GM12874 (cell line): ENCODE data around the gene TSC22D1.

ENCODE experiments used
- TF ChIP-seq, protein P1 (sequence below): IDR thresholded peaks from 2 replicates; pipeline ENCODE4 v1.5.1; 2011; ENCODE audit warnings: low read depth, mild to moderate bottlenecking, control low read depth, low read length, moderate library complexity; ENCODE audit not compliant: insufficient read depth

Gene TSC22D1

DNA sequence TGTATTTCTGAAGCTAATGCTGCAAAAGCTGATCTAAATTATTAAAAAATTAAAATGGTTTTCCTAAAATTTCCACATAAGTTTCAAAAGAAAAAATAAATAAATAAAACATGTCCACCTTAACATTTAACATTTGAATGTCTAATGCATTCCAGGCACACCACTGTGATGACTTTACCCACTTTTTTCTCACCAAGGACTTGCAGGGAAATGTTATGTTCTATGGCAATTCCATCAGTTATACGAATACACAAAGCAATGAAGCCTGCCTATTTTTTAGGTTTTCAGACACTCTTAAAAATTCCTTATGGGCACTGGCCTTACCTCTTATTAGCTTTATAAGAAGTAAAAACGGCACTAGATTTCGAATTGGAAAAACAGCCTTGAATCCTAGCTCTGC is 10.2 kb downstream of the TSC22D1 start:
- TF ChIP-seq, protein P1, sequence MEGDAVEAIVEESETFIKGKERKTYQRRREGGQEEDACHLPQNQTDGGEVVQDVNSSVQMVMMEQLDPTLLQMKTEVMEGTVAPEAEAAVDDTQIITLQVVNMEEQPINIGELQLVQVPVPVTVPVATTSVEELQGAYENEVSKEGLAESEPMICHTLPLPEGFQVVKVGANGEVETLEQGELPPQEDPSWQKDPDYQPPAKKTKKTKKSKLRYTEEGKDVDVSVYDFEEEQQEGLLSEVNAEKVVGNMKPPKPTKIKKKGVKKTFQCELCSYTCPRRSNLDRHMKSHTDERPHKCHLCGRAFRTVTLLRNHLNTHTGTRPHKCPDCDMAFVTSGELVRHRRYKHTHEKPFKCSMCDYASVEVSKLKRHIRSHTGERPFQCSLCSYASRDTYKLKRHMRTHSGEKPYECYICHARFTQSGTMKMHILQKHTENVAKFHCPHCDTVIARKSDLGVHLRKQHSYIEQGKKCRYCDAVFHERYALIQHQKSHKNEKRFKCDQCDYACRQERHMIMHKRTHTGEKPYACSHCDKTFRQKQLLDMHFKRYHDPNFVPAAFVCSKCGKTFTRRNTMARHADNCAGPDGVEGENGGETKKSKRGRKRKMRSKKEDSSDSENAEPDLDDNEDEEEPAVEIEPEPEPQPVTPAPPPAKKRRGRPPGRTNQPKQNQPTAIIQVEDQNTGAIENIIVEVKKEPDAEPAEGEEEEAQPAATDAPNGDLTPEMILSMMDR: no peak

DNA sequence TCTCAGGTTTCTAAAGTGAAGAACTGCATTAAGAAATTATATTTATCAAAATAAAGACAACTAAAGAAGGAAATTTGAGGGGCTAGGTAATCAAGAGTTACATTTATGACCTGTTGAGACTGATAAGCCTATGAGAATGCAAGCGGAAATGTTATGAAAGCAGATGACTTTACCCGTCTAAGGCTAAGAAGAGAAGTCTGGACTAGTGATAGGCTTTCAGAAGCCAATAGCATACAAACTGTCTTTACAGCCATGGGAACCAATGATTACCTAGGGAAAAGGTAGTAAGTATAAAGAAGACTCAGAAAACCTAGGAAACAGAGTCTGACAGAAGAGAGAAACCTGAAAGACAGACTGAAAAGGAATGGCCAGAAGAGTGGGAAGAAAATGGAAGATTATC is 11.2 kb downstream of the TSC22D1 start:
- TF ChIP-seq, protein P1: no peak

DNA sequence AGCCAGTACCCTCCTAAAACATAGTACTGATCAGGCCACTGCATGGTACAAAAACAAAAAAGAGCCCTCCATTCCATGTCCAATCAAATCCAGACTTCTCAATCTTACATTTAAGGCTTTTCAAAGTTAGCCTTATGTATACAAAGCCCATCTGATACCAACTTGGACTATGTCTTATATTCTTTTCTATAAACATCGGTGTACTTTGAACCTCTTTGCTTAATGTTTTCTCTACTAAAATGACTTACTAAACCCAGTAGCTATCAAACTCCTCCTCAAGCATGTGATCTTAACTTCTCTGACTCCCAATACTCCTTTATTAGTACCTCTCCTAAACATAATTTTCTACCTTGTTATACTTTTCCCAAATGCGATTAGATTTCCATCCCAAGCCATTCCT is 14.8 kb downstream of the TSC22D1 start:
- TF ChIP-seq, protein P1: no peak

DNA sequence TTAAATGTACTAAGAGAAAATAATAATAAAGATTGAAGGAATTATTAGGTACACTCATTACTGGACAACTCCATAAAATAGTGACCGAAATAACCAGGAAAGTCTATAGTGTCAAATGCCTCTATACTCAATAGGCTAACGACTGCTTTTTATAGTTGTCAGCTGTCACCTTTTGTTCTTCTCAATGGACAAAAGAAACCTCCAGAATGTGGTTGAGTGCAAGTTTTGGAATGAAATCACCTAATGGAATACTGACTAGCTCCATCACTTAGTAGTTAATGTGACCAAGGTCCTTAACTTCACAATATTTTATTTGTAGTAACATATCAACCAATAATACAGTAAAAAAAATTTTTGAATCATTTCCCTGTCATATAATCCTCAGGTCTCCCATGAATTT is 18.1 kb downstream of the TSC22D1 start:
- TF ChIP-seq, protein P1: no peak

DNA sequence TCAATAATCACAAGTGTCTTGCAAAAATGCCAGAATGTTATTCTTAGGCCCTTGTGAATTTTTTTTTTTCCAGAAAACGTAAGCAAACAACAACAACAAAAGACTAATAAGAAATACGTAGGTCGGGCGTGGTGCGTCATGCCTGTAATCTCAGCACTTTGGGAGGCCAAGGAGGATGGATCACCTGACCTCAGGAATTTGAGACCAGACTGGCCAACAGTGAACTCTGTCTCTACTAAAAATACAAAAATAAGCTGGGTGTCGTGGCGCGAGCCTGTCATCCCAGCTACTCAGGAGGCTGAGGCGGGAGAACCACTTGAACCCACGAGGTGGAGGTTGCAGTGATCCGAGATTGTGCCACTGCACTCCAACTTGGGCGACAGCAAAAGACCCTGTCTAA is 20.9 kb downstream of the TSC22D1 start:
- TF ChIP-seq, protein P1: no peak

DNA sequence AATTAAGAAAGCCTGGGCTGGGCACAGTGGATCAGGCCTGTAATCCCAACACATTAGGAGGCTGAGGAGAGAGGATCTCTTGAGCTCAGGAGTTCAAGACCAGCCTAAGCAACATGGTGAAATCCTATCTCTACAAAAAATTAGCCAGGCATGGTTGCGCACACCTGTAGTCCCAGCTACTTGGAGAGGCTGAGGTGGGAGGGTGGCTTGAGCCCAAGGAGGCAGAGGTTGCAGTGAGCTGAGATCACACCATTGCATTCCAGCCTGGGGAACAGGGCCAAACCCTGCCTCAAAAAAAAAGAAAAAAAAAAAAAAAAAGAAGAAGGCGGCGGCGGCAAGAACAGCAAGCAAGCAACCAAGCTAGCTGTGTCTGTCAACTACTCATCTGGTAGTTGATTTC is 26.7 kb downstream of the TSC22D1 start:
- TF ChIP-seq, protein P1: no peak

DNA sequence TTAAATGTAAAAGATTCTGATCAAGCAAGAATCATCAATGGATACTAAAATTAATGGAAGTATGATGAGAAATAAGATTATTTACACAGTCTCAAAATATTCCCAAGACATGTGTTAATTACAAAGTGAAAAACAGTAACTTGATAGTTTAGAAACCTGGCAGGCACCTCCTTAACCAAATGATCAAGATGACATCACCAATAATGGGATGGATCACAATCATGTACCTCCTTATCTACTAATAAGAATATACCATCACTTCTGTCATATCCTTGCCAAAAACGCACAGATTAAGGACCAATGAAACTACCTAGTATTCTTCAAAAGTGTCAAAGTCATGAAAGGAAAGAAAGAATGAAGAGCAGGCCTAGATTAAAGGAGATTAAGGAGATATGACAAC is 30.0 kb downstream of the TSC22D1 start:
- TF ChIP-seq, protein P1: no peak

DNA sequence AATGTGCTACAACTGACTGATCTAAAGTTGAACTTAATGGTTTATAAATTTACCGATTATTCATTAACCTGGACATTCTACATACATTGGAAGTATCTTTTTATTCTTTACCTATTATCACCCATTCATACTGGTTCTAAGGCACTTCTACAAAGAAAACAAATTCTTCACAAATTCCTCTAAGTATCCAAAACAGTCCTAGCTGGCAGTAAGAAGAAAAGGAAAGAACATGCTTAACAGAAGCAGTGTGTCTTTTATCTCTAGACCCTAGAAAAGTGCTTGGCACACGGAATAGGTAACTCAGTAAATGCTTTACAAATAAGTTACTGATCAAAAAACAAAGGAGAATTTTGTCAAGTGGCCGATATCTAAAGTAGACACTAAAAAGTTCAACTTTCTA is 32.8 kb downstream of the TSC22D1 start:
- TF ChIP-seq, protein P1: no peak
